GM23338 (cell line): ENCODE data around the gene MITF. TPM values are rescaled to one million over a fixed set of nuclear protein-coding genes. Genes with fewer than 3 reads are reported as not detected.

Source experiments
- ATAC-seq: fragments of 200-7000 bp; cut with Tn5 transposase; 3 replicates; pipeline ENCODE4 v1.9.1; 2020
- DNase-seq: peaks from one replicate; pipeline ENCODE4 v3.0.0-alpha.2; 2015; ENCODE audit warnings: low spot score
- H2AFZ ChIP-seq: fragments of 200-600 bp; sonication (generic); 2 replicates; pipeline ENCODE4 v1.8.0; 2016; ENCODE audit warnings: antibody characterized with exemption, mild to moderate bottlenecking, moderate library complexity
- H3F3A ChIP-seq: fragments of 200-600 bp; sonication (generic); replicated peaks from 2 replicates; pipeline ENCODE4 v1.8.0; 2017; ENCODE audit warnings: antibody characterized with exemption, mixed run types, low read depth
- H3K27ac ChIP-seq: fragments of 200-600 bp; sonication (generic); 2 replicates; pipeline ENCODE4 v1.6.1; 2016; ENCODE audit warnings: low read depth
- H3K27me3 ChIP-seq: fragments of 200-600 bp; sonication (generic); 2 replicates; pipeline ENCODE4 v1.8.0; 2016; ENCODE audit warnings: mild to moderate bottlenecking, mixed run types, moderate library complexity; ENCODE audit not compliant: insufficient read depth
- H3K36me3 ChIP-seq: fragments of 200-600 bp; sonication (generic); 2 replicates; pipeline ENCODE4 v1.8.0; 2016; ENCODE audit warnings: mild to moderate bottlenecking; ENCODE audit not compliant: insufficient read depth
- H3K4me1 ChIP-seq: fragments of 200-600 bp; sonication (generic); 2 replicates; pipeline ENCODE4 v1.8.0; 2016; ENCODE audit warnings: mild to moderate bottlenecking, moderate library complexity; ENCODE audit not compliant: insufficient read depth
- H3K4me2 ChIP-seq: fragments of 200-600 bp; sonication (generic); 2 replicates; pipeline ENCODE4 v1.7.1; 2017; ENCODE audit warnings: mixed run types
- H3K4me3 ChIP-seq: fragments of 200-600 bp; sonication (generic); 2 replicates; pipeline ENCODE4 v1.6.1; 2016; ENCODE audit warnings: mixed run types
- H3K79me2 ChIP-seq: fragments of 200-600 bp; sonication (generic); replicated peaks from 2 replicates; pipeline ENCODE4 v1.8.0; 2017; ENCODE audit warnings: mild to moderate bottlenecking; ENCODE audit not compliant: insufficient read depth
- H3K9me2 ChIP-seq: fragments of 200-600 bp; sonication (generic); 2 replicates; pipeline ENCODE4 v1.8.0; 2017; ENCODE audit not compliant: insufficient read depth
- H4K20me1 ChIP-seq: fragments of 200-600 bp; sonication (generic); replicated peaks from 2 replicates; pipeline ENCODE4 v1.8.0; 2017; ENCODE audit warnings: mild to moderate bottlenecking; ENCODE audit not compliant: insufficient read depth
- H3K27ac Mint-ChIP-seq: 2 replicates; pipeline ENCODE4 v1.8.0; 2020; ENCODE audit warnings: inconsistent platforms, mild to moderate bottlenecking, moderate library complexity, mixed read lengths
- H3K27me3 Mint-ChIP-seq: 3 replicates; pipeline ENCODE4 v1.8.0; 2022; ENCODE audit warnings: low read depth, mild to moderate bottlenecking, moderate library complexity, mixed read lengths, inconsistent platforms; ENCODE audit not compliant: insufficient read depth, poor library complexity
- H3K36me3 Mint-ChIP-seq: 3 replicates; pipeline ENCODE4 v1.8.0; 2021; ENCODE audit warnings: low read depth, mild to moderate bottlenecking, inconsistent platforms, moderate library complexity, mixed read lengths
- H3K4me1 Mint-ChIP-seq: 3 replicates; pipeline ENCODE4 v1.8.0; 2020; ENCODE audit warnings: mild to moderate bottlenecking, inconsistent platforms, mixed read lengths
- H3K4me3 Mint-ChIP-seq: 3 replicates; pipeline ENCODE4 v1.8.0; 2021; ENCODE audit warnings: moderate library complexity, mild to moderate bottlenecking, inconsistent platforms, mixed read lengths
- H3K9me3 Mint-ChIP-seq: 3 replicates; pipeline ENCODE4 v1.8.0; 2020; ENCODE audit warnings: moderate library complexity, mild to moderate bottlenecking, inconsistent platforms, mixed read lengths
- CTCF ChIP-seq, 2 experiments: fragments of 200-600 bp in 1 of 2; sonication (generic) in 1 of 2; conservative IDR thresholded peaks; 2 replicates each; pipeline versions ENCODE4 v1.5.1 to v1.6.1; 2016 to 2017; ENCODE audit warnings: antibody characterized with exemption in 2 of 2, low read depth in 2 of 2, mild to moderate bottlenecking in 2 of 2, moderate library complexity in 1 of 2
- ETS1 ChIP-seq: IDR thresholded peaks from 2 replicates; pipeline ENCODE4 v1.6.1; 2016; ENCODE audit warnings: antibody characterized with exemption
- EZH2phosphoT487 ChIP-seq: fragments of 200-600 bp; sonication (generic); IDR thresholded peaks from one replicate; pipeline ENCODE4 v1.8.1; 2018; ENCODE audit warnings: antibody characterized with exemption; ENCODE audit not compliant: unreplicated experiment
- JUNB ChIP-seq: IDR thresholded peaks from one replicate; pipeline ENCODE4 v1.6.1; 2016; ENCODE audit warnings: antibody characterized with exemption; ENCODE audit not compliant: unreplicated experiment
- NANOG ChIP-seq: IDR thresholded peaks from 2 replicates; pipeline ENCODE4 v1.6.1; 2016; ENCODE audit warnings: antibody characterized with exemption, borderline replicate concordance
- STAT1 ChIP-seq: IDR thresholded peaks from one replicate; pipeline ENCODE4 v1.6.1; 2016; ENCODE audit warnings: antibody characterized with exemption; ENCODE audit not compliant: unreplicated experiment
- ZNF114 ChIP-seq: fragments of 250-450 bp; sonication (Bioruptor Pico); IDR thresholded peaks from 2 replicates; pipeline ENCODE4 v1.5.0; 2020; ENCODE audit warnings: mild to moderate bottlenecking, moderate library complexity
- ZNF331 ChIP-seq: fragments of 250-450 bp; sonication (Bioruptor Pico); IDR thresholded peaks from 2 replicates; pipeline ENCODE4 v1.5.0; 2020; ENCODE audit warnings: low read depth, mild to moderate bottlenecking, moderate library complexity
- ZNF462 ChIP-seq: fragments of 250-450 bp; sonication (Bioruptor Pico); IDR thresholded peaks from 2 replicates; pipeline ENCODE4 v1.5.0; 2020; ENCODE audit warnings: mild to moderate bottlenecking, moderate library complexity
- polyA plus RNA-seq: library from polyadenylated mRNA; unstranded; fragments of >200 nt; fragmentation: Nextera tagmentation; extraction: Ambion mirVana; gene quantifications from 2 replicates; pipeline ENCODE4 v1.2.1, GENCODE V29; 2016
- total RNA-seq: library from RNA; depleted of rRNA; stranded (reverse); fragments of >200 nt; shearing (Covaris generic); gene quantifications from 2 replicates; pipeline ENCODE4 v1.2.3, GENCODE V29; 2014

Gene MITF
- total and polyA plus RNA-seq, 2 experiments from 2014 or later, result 1.9 to 2.4 TPM

GRCh38 chr3:69901802-69902201, 162.5 kb downstream of the MITF start:
- Mint-ChIP-seq H3K27me3 (no peaks in the 10 kb centered on the region), H3K4me3 (no peak overlapping the region), H3K4me1 (peaks cover 3% of the 10 kb centered on the region; the same call in 1 of the 3 replicates), H3K36me3 (no peaks in the 10 kb centered on the region), H3K27ac (no peak overlapping the region), H3K9me3 (no peaks in the 10 kb centered on the region)
- no peak for TF ChIP-seq STAT1
- no peak for TF ChIP-seq ZNF462 (CRISPR knock-in tag)
- no peak for TF ChIP-seq JUNB
- TF ChIP-seq NANOG, result no peak
- TF ChIP-seq ZNF114, result no peak
- TF ChIP-seq CTCF (conservative IDR thresholded peaks at IDR 0.05; ENCODE audit: low read depth in 2 of 2), result no peak
- no peak for TF ChIP-seq ZNF331 (CRISPR knock-in tag)
- TF ChIP-seq EZH2phosphoT487, result no peak
- TF ChIP-seq ETS1, result no peak
- no peak for DNase-seq
- H3K36me3 ChIP-seq, result no peaks in the 10 kb centered on the region
- no peak overlapping the region for H3K4me2 ChIP-seq
- no peaks in the 10 kb centered on the region; the same call in 1 of the 2 replicates for H3K27me3 ChIP-seq
- no peaks in the 10 kb centered on the region for H3K9me2 ChIP-seq
- no peak overlapping the region for H3K4me3 ChIP-seq
- no peak for ATAC-seq
- H3F3A ChIP-seq, result no peaks in the 10 kb centered on the region
- H3K79me2 ChIP-seq, result no peaks in the 10 kb centered on the region
- H4K20me1 ChIP-seq, result no peaks in the 10 kb centered on the region
- H2AFZ ChIP-seq, result no peak overlapping the region
- no peak overlapping the region for H3K27ac ChIP-seq
- H3K4me1 ChIP-seq, result no peaks in the 10 kb centered on the region
